GM12892 (cell line): ENCODE results near the gene DNAJA3.

ENCODE experiments used
- POLR2A ChIP-seq: IDR thresholded peaks from 2 replicates; pipeline ENCODE4 v1.6.1; 2011; ENCODE audit warnings: low read depth, low read length, control low read depth
- POLR2AphosphoS5 ChIP-seq: IDR thresholded peaks from 2 replicates; pipeline ENCODE4 v1.6.1; 2011; ENCODE audit warnings: low read depth, low read length, control low read depth
- TAF1 ChIP-seq: IDR thresholded peaks from 2 replicates; pipeline ENCODE4 v1.6.1; 2011; ENCODE audit warnings: low read depth, mild to moderate bottlenecking, control low read depth, low read length, borderline replicate concordance

DNA sequence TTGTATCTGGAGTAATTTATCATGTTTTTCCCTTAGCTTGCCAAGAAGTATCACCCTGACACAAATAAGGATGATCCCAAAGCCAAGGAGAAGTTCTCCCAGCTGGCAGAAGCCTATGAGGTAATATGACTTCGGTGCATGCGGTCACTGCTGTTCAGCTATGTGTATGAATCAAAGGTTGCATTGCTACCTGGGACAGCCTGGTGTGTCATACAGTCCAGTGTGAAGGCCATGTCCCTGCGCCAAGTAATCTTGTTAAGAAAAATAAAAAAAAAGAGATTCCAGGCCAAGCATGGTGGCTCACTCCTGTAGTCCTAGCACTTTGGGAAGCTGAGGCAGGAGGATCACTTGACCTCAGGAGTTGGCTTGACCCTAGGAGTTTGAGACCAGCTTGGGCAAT, 11.7 kb downstream of the DNAJA3 start:
- no peak for TF ChIP-seq POLR2AphosphoS5
- no peak for TF ChIP-seq POLR2A
- TF ChIP-seq TAF1, result no peak
